ENCODE results near the gene PTPRM. TPM values are rescaled to one million over a fixed set of nuclear protein-coding genes. Genes with fewer than 3 reads are reported as not detected.

The PTPRM gene
- total and polyA plus RNA-seq, 2 donors, result 37.3 to 55.6 TPM

DNA sequence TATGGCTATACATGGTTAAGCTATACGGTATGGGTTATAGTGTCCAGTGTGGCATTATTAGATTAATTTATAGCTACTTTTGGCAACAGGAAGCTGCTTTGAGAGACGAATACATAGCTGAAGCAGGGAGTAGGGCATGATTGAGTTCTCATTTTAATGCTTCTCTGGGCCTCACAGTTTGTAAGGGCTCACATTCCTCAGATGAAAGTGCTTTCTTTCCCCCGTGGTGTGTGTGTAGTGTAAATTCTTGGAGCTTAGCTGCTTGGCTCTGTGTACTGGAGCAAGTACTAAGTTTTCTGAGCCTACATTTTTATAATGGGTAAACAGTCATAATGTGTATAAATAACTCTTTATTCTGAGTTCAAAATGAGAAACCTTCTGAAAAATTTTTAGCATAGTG is 173.7 kb downstream of the PTPRM start:
- peak in 1 of 9 donors; percentile 50 for DNase-seq (ENCODE audit: low read depth in 6 of 9, low spot score in 9 of 9)
- 59% methylated on average over 3 of the region's 3 CpGs for WGBS
- Histone ChIP-seq H3K4me1 (ENCODE audit: control insufficient read depth in 2 of 2, insufficient read depth in 2 of 2, low read length in 2 of 2) (peaks cover 5 to 23% of the 10 kb centered on the region in 2 donors), H3K4me3 (ENCODE audit: low read length in 2 of 2) (no peak overlapping the region), H3K27ac (ENCODE audit: low read depth in 1 of 2, low read length in 1 of 2) (peak overlapping the region in 1 of 2 donors; percentile 42), H3K27me3 (ENCODE audit: control insufficient read depth in 2 of 2, insufficient read depth in 1 of 2, low read length in 1 of 2) (no peaks in the 10 kb centered on the region), H3K9me3 (ENCODE audit: control insufficient read depth in 2 of 2, insufficient read depth in 1 of 2, low read length in 1 of 2) (peaks cover 1 to 3% of the 10 kb centered on the region in 2 donors), H3K36me3 (ENCODE audit: control insufficient read depth in 2 of 2, insufficient read depth in 2 of 2, low read length in 1 of 2) (no peaks in the 10 kb centered on the region)

DNA sequence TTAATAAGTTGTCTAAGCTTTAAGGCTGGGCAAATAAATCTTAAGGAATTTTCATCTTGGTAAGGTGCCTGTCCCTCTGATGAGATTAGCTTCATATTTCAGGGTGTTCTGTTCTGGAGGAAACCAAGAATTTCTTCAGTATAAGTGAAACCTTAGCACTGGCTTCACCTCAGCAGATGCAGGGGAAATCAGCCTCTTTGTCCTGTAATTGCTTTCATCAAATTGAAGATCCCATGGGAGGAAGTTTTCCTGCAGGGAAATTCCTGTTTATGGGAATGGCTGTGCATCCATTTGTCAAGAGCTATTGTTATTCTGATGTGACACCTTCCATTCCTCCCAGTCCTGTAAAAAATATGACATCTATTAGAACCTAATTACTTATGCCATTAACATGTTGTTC is 174.5 kb downstream of the PTPRM start:
- no peaks in the 10 kb centered on the region for H3K27me3 ChIP-seq (ENCODE audit: control insufficient read depth in 2 of 2, insufficient read depth in 1 of 2, low read length in 1 of 2)
- H3K36me3 ChIP-seq (ENCODE audit: control insufficient read depth in 2 of 2, insufficient read depth in 2 of 2, low read length in 1 of 2), result no peaks in the 10 kb centered on the region
- H3K4me1 ChIP-seq (ENCODE audit: control insufficient read depth in 2 of 2, insufficient read depth in 2 of 2, low read length in 2 of 2), result peaks cover 5 to 24% of the 10 kb centered on the region in 2 donors
- peaks cover 1 to 7% of the 10 kb centered on the region in 2 donors for H3K9me3 ChIP-seq (ENCODE audit: control insufficient read depth in 2 of 2, insufficient read depth in 1 of 2, low read length in 1 of 2)
- no peak overlapping the region for H3K27ac ChIP-seq (ENCODE audit: low read depth in 1 of 2, low read length in 1 of 2)
- no peak overlapping the region for H3K4me3 ChIP-seq (ENCODE audit: low read length in 2 of 2)
- DNase-seq (ENCODE audit: low read depth in 6 of 9, low spot score in 9 of 9), result no peak

DNA sequence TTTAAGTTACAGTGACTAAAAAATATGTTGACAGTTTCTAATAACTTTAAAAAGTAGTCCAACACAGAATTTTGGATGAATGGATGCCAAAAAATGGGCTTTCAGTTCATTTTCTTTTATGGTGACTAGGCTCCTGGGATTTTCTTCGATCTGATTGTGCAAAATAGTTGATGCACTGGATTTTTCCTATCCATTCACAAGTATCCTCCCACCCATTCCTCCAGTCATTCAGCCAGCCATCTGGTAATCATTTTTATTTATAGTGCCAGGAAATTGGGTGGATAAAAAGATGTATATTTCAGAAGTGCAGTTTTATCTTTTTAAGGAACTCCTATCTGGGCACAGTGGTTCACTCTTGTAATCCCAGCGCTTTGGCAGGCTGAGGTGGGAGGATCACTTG is 175.1 kb downstream of the PTPRM start:
- Histone ChIP-seq H3K4me1 (ENCODE audit: control insufficient read depth in 2 of 2, insufficient read depth in 2 of 2, low read length in 2 of 2) (peaks cover 10 to 30% of the 10 kb centered on the region in 2 donors), H3K36me3 (ENCODE audit: control insufficient read depth in 2 of 2, insufficient read depth in 2 of 2, low read length in 1 of 2) (no peaks in the 10 kb centered on the region), H3K4me3 (ENCODE audit: low read length in 2 of 2) (no peak overlapping the region), H3K9me3 (ENCODE audit: control insufficient read depth in 2 of 2, insufficient read depth in 1 of 2, low read length in 1 of 2) (peaks cover 1 to 9% of the 10 kb centered on the region in 2 donors), H3K27ac (ENCODE audit: low read depth in 1 of 2, low read length in 1 of 2) (no peak overlapping the region), H3K27me3 (ENCODE audit: control insufficient read depth in 2 of 2, insufficient read depth in 1 of 2, low read length in 1 of 2) (no peaks in the 10 kb centered on the region)
- WGBS, result 76% methylated on average over 2 of the region's 2 CpGs
- no peak for DNase-seq (ENCODE audit: low read depth in 6 of 9, low spot score in 9 of 9)

DNA sequence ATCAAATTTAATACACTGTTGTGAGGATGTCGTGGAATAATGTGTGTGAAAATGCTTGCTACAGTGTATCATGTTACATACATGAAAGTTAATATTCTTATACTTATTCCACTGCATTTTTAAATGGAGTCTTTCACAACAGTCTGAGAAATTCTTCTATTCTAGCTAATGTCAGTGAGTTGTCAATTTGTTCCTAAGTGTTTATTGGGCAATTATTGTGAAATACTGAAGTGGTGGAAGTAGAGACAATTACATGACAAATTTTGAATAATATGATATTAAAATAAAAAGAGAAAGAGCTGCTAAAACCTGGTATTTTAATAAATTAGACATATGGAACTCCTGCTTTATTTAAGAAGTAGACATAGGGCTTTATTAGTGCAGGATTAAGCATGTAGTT is 176.1 kb downstream of the PTPRM start:
- Histone ChIP-seq H3K27me3 (ENCODE audit: control insufficient read depth in 2 of 2, insufficient read depth in 1 of 2, low read length in 1 of 2) (no peaks in the 10 kb centered on the region), H3K4me1 (ENCODE audit: control insufficient read depth in 2 of 2, insufficient read depth in 2 of 2, low read length in 2 of 2) (peaks cover 18 to 41% of the 10 kb centered on the region in 2 donors), H3K36me3 (ENCODE audit: control insufficient read depth in 2 of 2, insufficient read depth in 2 of 2, low read length in 1 of 2) (no peaks in the 10 kb centered on the region), H3K27ac (ENCODE audit: low read depth in 1 of 2, low read length in 1 of 2) (no peak overlapping the region), H3K4me3 (ENCODE audit: low read length in 2 of 2) (no peak overlapping the region), H3K9me3 (ENCODE audit: control insufficient read depth in 2 of 2, insufficient read depth in 1 of 2, low read length in 1 of 2) (peaks cover 1 to 9% of the 10 kb centered on the region in 2 donors)
- WGBS, result 89% methylated on average over 1 of the region's 1 CpG
- no peak for DNase-seq (ENCODE audit: low read depth in 6 of 9, low spot score in 9 of 9)

DNA sequence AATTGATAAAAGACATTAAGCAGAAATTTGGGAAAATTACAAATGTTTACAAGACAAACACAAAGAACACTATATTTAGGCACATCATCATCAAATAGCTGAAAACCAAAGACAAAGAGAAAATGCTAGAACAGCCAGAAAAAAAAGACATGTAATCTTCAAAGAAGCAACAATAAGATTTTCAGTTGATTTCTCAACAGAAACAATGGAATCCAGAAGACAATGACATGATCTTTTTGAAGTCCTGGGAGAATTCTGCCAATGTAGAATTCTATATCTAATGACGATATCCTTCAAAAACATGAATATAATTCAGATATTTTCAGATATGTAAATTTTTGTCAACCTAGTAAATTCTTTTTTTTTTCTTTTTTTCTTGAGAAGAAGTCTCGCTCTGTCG is 179.0 kb downstream of the PTPRM start:
- Histone ChIP-seq H3K27ac (ENCODE audit: low read depth in 1 of 2, low read length in 1 of 2) (no peak overlapping the region), H3K9me3 (ENCODE audit: control insufficient read depth in 2 of 2, insufficient read depth in 1 of 2, low read length in 1 of 2) (peaks cover 1 to 9% of the 10 kb centered on the region in 2 donors), H3K4me3 (ENCODE audit: low read length in 2 of 2) (no peak overlapping the region), H3K27me3 (ENCODE audit: control insufficient read depth in 2 of 2, insufficient read depth in 1 of 2, low read length in 1 of 2) (no peaks in the 10 kb centered on the region), H3K36me3 (ENCODE audit: control insufficient read depth in 2 of 2, insufficient read depth in 2 of 2, low read length in 1 of 2) (no peaks in the 10 kb centered on the region), H3K4me1 (ENCODE audit: control insufficient read depth in 2 of 2, insufficient read depth in 2 of 2, low read length in 2 of 2) (peaks cover 21 to 40% of the 10 kb centered on the region in 2 donors)
- WGBS, result 98% methylated on average over 3 of the region's 3 CpGs
- no peak for DNase-seq (ENCODE audit: low read depth in 6 of 9, low spot score in 9 of 9)

DNA sequence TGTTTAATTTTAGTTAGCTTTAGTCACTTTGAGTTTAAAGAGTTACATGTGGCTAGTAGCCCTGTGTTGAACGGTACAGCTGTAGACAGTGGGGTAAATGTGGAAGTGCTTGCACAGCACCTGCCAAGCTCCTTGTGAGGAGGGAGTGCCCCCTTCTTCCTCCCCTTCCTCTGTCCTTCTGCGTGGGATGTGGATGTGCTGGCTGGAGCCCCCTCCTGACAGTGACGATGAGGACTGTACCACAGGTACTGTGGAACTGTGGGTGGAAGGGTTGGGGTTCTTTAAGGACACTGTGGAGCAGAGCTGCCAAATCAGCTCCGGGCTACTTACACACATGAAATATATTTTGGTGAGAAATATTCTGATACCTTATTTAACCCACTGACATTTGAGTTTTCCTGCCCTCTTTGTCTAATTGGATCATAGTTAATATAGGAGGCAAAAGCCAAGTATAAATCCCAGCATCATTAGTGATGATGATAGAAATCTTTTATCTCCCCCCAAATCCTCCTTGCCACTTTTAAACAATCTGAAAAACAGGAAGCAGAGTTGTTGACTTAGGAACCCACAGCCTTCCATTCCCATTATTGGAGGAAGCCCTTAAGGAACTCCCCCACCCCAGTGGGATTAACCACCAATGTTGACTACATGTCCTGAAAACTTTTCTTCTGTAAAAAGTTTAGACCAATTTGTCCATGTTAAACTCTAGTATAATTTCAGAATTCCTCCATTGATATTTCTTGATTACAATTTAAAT is 181.3 kb downstream of the PTPRM start:
- 3% methylated on average over 4 of the region's 4 CpGs for WGBS
- Histone ChIP-seq H3K4me1 (ENCODE audit: control insufficient read depth in 2 of 2, insufficient read depth in 2 of 2, low read length in 2 of 2) (peaks cover 23 to 46% of the 10 kb centered on the region in 2 donors), H3K27me3 (ENCODE audit: control insufficient read depth in 2 of 2, insufficient read depth in 1 of 2, low read length in 1 of 2) (no peaks in the 10 kb centered on the region), H3K36me3 (ENCODE audit: control insufficient read depth in 2 of 2, insufficient read depth in 2 of 2, low read length in 1 of 2) (no peaks in the 10 kb centered on the region), H3K9me3 (ENCODE audit: control insufficient read depth in 2 of 2, insufficient read depth in 1 of 2, low read length in 1 of 2) (peaks cover 1 to 9% of the 10 kb centered on the region in 2 donors), H3K27ac (ENCODE audit: low read depth in 1 of 2, low read length in 1 of 2) (peak overlapping the region; percentile 90 to 94), H3K4me3 (ENCODE audit: low read length in 2 of 2) (peak overlapping the region; percentile 33 to 45)
- peak in 4 of 9 donors; percentile 26 to 74 (median 48) for DNase-seq (ENCODE audit: low read depth in 6 of 9, low spot score in 9 of 9)

DNA sequence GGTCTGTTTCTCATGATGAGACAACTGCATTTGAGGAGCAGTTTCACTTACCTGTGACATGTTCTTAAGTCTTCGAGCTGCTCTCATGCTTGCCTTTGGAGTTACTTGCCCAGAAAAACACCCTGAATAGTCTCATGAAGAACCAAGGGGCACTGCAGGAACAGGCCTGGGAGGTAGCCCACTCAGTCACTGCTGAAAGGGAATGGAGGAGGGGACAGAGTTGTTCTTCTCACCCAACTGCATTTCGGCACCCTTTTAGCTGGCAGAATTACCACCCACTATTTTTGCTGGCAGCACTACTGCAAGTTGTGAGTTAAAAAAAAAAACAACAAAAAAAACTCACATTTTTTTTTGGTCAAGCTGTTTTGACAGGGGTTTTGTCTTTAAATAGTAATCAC is 181.9 kb downstream of the PTPRM start:
- peaks cover 24 to 46% of the 10 kb centered on the region in 2 donors for H3K4me1 ChIP-seq (ENCODE audit: control insufficient read depth in 2 of 2, insufficient read depth in 2 of 2, low read length in 2 of 2)
- peak in 1 of 9 donors; percentile 60 for DNase-seq (ENCODE audit: low read depth in 6 of 9, low spot score in 9 of 9)
- peak overlapping the region; percentile 90 to 94 for H3K27ac ChIP-seq (ENCODE audit: low read depth in 1 of 2, low read length in 1 of 2)
- peak overlapping the region; percentile 33 to 45 for H3K4me3 ChIP-seq (ENCODE audit: low read length in 2 of 2)
- WGBS, result 38% methylated on average over 2 of the region's 2 CpGs
- no peaks in the 10 kb centered on the region for H3K27me3 ChIP-seq (ENCODE audit: control insufficient read depth in 2 of 2, insufficient read depth in 1 of 2, low read length in 1 of 2)
- H3K9me3 ChIP-seq (ENCODE audit: control insufficient read depth in 2 of 2, insufficient read depth in 1 of 2, low read length in 1 of 2), result peaks cover 1 to 9% of the 10 kb centered on the region in 2 donors
- H3K36me3 ChIP-seq (ENCODE audit: control insufficient read depth in 2 of 2, insufficient read depth in 2 of 2, low read length in 1 of 2), result no peaks in the 10 kb centered on the region

DNA sequence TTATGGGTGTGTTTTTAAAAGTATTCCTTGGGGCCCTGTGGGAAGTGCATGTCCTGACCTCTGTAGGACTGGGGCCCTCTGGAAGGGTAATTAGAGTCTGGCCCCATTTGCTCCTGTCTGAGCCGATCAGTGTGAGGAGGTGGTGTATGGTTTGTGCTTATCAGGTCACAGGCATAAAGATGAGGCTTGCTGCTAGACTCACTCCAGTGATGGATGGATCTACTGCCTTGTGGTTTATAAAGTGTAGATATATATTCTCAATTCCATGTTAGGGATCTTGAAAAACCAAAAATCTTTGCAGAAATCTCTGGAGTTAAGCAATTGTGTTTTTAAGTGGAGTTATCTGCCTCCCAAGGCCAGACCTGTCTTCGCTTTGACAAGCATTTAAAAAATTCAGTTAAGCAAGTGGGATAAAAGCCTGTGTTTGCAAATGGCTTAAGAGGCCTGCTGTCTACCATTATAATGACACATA is 182.4 kb downstream of the PTPRM start:
- Histone ChIP-seq H3K36me3 (ENCODE audit: control insufficient read depth in 2 of 2, insufficient read depth in 2 of 2, low read length in 1 of 2) (no peaks in the 10 kb centered on the region), H3K4me3 (ENCODE audit: low read length in 2 of 2) (peak overlapping the region; percentile 33 to 45), H3K27me3 (ENCODE audit: control insufficient read depth in 2 of 2, insufficient read depth in 1 of 2, low read length in 1 of 2) (no peaks in the 10 kb centered on the region), H3K9me3 (ENCODE audit: control insufficient read depth in 2 of 2, insufficient read depth in 1 of 2, low read length in 1 of 2) (peaks cover 1 to 9% of the 10 kb centered on the region in 2 donors), H3K27ac (ENCODE audit: low read depth in 1 of 2, low read length in 1 of 2) (peak overlapping the region; percentile 52 to 94), H3K4me1 (ENCODE audit: control insufficient read depth in 2 of 2, insufficient read depth in 2 of 2, low read length in 2 of 2) (peaks cover 29 to 50% of the 10 kb centered on the region in 2 donors)
- DNase-seq (ENCODE audit: low read depth in 6 of 9, low spot score in 9 of 9), result peak in 2 of 9 donors; percentile 48 to 64
- 53% methylated on average over 2 of the region's 2 CpGs for WGBS

DNA sequence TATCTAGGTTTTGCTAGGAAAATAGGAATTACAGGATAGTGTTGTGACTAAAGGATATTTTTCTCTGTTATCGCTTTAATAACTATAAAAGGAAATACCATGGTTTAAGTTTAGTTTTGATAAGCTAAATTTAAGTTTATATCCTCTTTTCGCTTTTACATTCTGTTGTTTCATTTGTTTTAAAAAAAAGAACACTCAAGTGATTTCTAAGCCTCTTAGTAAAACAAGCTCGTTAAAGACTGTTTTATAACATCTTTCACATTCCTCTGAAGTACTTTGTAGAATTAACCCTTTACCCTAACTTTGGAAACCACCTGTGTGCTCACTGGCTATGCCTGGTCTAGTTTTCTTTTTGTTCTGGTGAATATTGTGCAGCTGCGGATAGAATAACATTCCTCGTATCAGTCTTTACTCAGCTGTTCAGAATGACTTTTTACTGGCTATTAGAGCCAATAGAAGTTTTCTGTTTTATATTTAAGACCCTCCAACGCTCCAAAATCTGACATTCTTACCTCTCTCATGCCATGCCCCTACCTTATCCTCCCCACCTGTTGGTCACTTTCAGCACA is 183.1 kb downstream of the PTPRM start:
- Histone ChIP-seq H3K4me1 (ENCODE audit: control insufficient read depth in 2 of 2, insufficient read depth in 2 of 2, low read length in 2 of 2) (peaks cover 29 to 54% of the 10 kb centered on the region in 2 donors), H3K27me3 (ENCODE audit: control insufficient read depth in 2 of 2, insufficient read depth in 1 of 2, low read length in 1 of 2) (no peaks in the 10 kb centered on the region), H3K36me3 (ENCODE audit: control insufficient read depth in 2 of 2, insufficient read depth in 2 of 2, low read length in 1 of 2) (no peaks in the 10 kb centered on the region), H3K27ac (ENCODE audit: low read depth in 1 of 2, low read length in 1 of 2) (peak overlapping the region; percentile 77 to 94), H3K9me3 (ENCODE audit: control insufficient read depth in 2 of 2, insufficient read depth in 1 of 2, low read length in 1 of 2) (peaks cover under 1 to 8% of the 10 kb centered on the region in 2 donors), H3K4me3 (ENCODE audit: low read length in 2 of 2) (peak overlapping the region; percentile 33 to 36)
- WGBS, result 13% methylated on average over 6 of the region's 6 CpGs
- DNase-seq (ENCODE audit: low read depth in 6 of 9, low spot score in 9 of 9), result peak in 5 of 9 donors; percentile 44 to 88 (median 62)
